Stimulated activated CD8-positive, alpha-beta memory T cell treated with anti-CD3 and anti-CD28 coated beads, Interleukin-7, amount 100 ng/mL, for 24 hours (primary cell): Measurements from ENCODE around the gene PRKAR2A.
"Not testable (repeated sequence)": the region's sequence is repeated elsewhere in the genome, so short reads cannot be mapped to it uniquely, and the experiment has no call there.

Experiments
- DNase-seq: peaks from one replicate; pipeline ENCODE4 v3.0.0-alpha.2; 2020; ENCODE audit warnings: low read depth

The PRKAR2A gene

GRCh38 chr3:48835650-48836366 is 11.9 kb downstream of the PRKAR2A start:
- no peak for DNase-seq

- no peak for DNase-seq
These were observed 15.0 kb downstream of the PRKAR2A start for GRCh38 chr3:48832684-48833083.

DNA sequence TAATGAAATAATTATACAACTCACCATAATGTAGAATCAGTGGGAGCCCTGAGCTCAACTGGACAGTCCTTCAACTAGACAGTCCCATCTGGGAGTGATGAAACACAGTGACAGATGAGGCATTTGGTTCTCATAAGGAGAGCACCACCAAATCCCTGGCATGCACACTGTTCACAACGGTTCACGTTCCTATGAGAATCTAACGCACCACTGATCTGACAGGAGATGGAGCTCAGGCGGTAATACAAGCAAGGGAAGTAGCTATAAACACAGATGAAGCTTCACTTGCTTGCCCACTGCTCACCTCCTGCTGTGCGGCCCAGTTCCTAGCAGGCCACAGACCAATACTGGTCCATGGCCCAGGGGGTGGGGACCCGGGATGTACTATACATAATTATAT is 17.0 kb downstream of the PRKAR2A start:
- DNase-seq, result no peak

GRCh38 chr3:48829525-48829924 is 18.1 kb downstream of the PRKAR2A start:
- DNase-seq, result not testable (repeated sequence)

DNA sequence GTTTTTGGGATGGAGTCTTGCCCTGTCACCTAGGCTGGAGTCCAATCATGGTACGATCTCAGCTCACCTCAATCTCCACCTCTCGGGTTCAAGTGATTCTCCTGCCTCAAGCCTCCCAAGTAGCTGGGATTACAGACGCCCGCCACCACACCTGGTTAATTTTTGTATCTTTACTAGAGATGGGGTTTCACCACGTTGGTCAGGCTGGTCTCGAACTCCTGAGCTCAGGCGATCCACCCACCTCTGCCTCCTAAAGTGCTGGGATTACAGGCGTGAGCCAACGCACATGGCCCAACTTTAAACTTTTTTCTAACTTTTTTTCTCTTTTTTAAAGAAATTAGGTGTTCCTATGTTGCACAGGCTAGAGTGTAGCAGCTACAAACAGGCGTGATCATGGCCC is 19.8 kb downstream of the PRKAR2A start:
- not testable (repeated sequence) for DNase-seq

GRCh38 chr3:48826451-48826850 is 21.2 kb downstream of the PRKAR2A start:
- no peak for DNase-seq

GRCh38 chr3:48820612-48821324 is 26.9 kb downstream of the PRKAR2A start:
- DNase-seq, result no peak

DNA sequence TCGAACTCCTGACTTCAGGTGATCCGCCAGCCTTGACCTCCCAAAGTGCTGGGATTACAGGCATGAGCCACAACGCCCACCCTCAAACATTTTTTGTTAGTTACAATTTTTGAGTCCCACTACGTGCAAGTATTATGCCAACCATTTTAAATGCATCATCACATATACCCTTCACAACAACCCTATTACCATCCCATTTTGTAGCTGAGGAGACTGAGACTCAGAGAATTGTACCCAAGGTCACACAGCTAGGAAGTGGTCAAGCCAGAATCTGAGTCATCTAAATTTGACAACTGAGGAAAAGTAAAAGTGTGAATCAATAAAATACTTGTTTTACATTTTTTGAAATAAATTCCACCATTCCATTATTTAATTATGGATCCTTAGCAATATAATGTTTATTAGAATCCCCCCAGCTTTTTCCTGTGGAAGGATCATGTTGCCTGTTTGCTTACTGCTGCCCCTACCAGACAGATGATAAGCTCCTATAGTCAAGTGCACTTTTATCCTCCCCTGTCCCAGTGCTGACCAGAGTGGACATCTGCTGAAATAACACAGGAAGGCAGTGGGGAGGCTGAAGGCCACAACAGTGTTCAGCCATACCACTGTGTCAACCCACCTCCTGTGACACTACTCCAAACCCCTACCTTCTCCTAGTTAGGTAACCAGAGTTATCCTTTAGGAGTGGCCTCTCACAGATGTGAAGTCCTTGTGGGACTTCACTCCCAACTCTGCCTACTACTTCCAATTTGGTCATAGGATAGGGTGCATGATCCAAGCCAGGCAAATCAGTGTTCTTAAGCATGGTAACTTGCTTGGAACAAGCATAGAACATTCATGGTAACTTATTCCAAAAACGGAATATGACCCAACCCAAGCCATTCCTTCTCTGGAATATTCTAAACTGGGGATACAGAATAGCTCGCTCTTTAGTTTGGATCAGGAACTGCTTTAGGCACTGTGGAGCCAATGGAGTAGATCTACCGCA is 28.1 kb downstream of the PRKAR2A start:
- no peak for DNase-seq

DNA sequence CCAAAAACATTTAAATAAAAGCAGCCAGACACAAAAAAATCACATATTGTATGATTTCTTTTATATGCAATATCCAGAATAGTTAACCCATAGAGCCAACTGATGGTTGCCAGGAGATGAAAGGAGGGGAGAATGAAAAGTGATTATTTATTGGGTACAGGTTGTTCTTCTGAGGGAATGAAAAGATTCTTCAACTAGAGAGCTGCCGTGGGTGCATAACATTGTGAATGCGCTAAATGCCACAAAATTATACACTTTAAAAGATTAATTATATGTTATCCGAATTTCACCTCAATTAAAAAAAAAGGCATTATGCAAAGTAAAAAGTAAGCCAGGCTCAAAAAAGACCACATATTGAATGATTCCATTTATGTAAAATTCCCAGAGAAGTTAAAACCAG is 36.1 kb downstream of the PRKAR2A start:
- DNase-seq, result no peak

DNA sequence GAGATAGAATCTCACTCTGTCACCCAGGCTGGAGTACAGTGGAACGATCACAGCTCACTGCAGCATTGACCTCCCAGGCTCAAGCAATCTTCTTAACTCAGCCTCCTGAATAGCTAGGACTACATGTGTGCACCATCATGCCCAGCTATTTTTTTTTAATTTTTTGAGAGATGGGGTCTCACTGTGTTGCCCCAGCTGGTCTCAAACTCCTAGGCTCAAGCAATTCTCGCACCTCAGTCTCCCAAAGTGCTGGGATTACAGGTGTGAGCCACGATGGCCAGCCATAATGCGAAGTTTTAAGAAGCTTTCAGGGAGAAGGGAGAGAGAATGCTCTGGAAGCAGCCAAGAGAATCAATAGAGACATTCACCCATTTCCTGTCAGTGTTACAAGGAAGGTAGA is 42.7 kb downstream of the PRKAR2A start:
- no peak for DNase-seq

GRCh38 chr3:48800831-48801230 is 46.8 kb downstream of the PRKAR2A start:
- not testable (repeated sequence) for DNase-seq

DNA sequence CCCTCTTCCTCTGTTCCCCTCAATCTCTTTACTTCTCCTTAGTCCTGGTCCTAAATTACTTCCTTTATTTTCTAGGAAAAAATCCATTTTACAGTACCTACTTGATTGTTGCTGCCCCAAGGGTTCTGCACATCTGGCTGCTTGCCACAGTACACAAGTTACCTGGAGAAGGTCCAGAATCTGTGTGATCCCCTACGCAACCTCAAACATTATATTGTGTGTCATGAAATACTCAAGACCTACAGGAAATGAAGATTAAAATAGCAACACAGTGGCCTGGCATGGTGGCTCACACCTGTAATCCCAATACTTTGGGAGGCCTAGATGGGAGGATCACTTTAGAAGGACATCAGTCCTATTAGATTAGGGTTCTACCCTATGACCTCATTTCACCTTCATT is 48.7 kb downstream of the PRKAR2A start:
- no peak for DNase-seq

DNA sequence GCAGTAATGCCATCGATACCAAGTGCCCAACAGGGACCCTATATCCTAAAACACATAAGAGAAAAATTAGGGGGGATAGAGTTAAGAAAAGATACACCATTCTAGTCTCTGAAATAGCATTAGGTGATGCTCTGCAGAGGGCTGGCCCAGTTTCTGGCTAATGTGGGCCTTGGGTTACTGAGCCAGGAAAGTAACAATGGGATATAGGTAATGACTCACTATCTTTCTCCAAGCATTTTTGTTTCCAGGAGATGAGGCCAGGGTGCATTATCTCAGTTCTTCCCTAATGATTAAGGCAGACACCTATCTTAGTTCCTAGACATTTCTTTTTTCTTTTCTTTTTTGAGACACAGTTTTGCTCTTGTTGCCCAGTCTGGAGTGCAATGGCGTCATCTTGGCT is 50.0 kb downstream of the PRKAR2A start:
- DNase-seq, result no peak

DNA sequence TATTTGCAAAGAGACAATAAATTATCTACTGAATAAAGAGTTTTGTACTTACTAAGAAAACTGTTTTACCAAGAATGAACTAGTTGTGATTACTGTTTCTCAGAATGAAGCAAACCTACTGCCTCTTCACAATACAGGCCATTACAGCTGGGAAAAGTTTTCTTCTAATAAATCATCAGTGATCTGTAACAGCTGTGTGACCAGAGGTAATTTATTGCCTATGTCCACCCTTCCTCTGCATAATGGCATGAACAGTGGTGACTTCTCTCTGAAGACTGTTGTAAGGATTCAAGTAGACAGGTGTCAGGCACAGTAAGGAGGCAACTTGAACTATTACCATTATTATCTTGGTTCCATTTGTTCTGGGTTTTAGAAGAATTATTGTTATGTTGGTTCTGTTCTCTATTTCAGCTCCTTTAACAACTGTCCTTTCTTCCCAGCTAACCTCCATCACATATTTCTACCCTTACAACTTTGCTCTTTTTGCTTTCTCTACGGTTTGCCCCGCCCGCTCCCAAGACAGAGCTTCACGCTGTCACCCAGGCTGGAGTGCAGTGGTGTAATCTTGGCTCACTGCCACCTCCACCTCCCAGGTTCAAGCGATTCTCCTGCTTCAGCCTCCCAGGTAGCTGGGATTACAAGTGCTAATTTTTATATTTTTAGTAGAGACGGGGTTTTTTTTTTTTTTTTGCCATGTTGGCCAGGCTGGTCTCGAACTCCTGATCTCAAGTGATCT is 51.5 kb downstream of the PRKAR2A start:
- no peak for DNase-seq

- not testable (repeated sequence) for DNase-seq
These were observed 54.2 kb downstream of the PRKAR2A start for GRCh38 chr3:48793484-48793883.

- no peak for DNase-seq
These were observed 58.0 kb downstream of the PRKAR2A start for GRCh38 chr3:48789665-48790064.

GRCh38 chr3:48788544-48789162 is 59.0 kb downstream of the PRKAR2A start:
- no peak for DNase-seq

DNA sequence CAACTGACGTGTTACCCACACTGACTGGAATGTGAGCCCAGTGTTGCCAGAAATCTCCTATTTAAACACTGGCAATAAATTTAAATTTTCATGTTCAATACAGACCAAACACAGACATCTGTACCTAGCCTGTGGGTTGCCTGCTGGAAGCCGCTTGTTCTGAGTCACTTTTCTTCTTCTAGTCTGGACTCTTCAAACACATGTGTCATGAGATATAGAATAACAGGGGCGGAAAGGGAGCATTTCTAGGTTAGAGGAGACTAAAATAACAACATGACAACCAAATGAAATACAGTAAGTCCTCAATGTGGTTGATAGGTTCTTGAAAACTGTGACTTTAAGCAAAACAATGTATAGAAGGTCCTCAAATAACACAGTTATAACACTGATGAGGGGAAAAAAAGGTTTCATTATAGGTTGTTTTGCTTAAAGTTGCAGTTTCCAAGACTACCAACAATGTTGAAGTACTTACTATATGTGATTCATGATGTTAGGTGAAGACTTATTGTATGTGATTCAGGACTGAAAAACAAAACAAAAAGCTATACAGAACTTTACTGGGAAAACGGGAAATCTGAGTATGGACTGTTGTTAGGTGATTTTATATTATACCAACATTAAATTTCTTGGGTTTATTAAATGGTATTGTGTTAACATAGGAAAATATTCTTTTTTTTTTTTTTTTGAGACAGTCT is 63.1 kb downstream of the PRKAR2A start:
- no peak for DNase-seq

DNA sequence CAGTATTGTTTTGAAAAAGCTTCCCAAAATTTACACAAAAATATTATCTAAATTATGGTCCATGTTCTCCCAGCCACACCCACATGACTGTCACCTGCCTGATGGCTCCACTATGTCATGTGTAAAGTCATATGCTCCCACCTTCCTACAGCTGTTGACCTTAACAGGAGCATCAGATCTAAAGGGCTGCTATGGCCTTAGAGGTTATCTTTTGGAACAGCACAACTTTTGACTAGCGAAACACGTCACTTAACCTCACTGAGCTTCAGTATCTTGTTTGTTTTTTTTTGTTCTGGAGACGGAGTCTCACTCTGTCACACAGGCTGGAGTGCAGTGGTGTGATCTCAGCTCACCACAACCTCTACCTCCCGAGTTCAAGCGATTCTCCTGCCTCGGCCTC is 64.4 kb downstream of the PRKAR2A start:
- DNase-seq, result no peak

DNA sequence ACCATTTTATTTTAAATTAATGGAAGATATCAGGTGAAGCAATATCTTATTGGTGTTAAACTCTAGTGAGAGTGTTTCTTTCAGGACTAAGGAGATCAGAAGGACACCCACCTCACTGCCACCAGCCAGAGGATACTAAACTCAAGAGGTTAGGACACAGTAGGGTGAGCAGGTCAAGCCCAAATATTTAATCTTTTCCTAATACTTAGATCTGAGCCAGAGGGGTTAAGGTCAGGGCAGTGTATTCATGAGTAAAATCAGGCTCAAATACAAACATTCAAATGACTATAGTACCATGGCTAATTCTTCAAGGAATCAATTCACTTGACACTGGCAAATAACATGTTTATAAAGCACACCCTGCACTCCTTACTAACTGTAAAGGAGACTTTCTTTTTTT is 65.6 kb downstream of the PRKAR2A start:
- no peak for DNase-seq

GRCh38 chr3:48778565-48778964 is 69.1 kb downstream of the PRKAR2A start:
- DNase-seq, result not testable (repeated sequence)
